Left ventricle myocardium inferior (tissue), 1 donor: ENCODE data around the gene COL12A1. TPM values are rescaled to one million over a fixed set of nuclear protein-coding genes. Genes with fewer than 3 reads are reported as not detected.

ENCODE experiments used
- DNase-seq: peaks from one replicate; pipeline ENCODE4 v3.0.0-alpha.2; 2020
- H3K27ac ChIP-seq: fragments of 200-600 bp; replicated peaks from 2 replicates; pipeline ENCODE4 v1.8.0; 2021
- H3K27me3 ChIP-seq: fragments of 200-600 bp; 2 replicates; pipeline ENCODE4 v1.8.0; 2021; ENCODE audit warnings: low read depth
- H3K36me3 ChIP-seq: fragments of 200-600 bp; 2 replicates; pipeline ENCODE4 v1.8.0; 2021
- H3K4me1 ChIP-seq: fragments of 200-600 bp; 2 replicates; pipeline ENCODE4 v1.8.0; 2021
- H3K4me3 ChIP-seq: fragments of 200-600 bp; 2 replicates; pipeline ENCODE4 v1.8.0; 2021; ENCODE audit warnings: mild to moderate bottlenecking, moderate library complexity
- H3K9me3 ChIP-seq: fragments of 200-600 bp; replicated peaks from 2 replicates; pipeline ENCODE4 v1.8.0; 2021
- CTCF ChIP-seq: fragments of 200-600 bp; IDR thresholded peaks from 2 replicates; pipeline ENCODE4 v1.8.0; 2021; ENCODE audit warnings: antibody characterized with exemption, mild to moderate bottlenecking, borderline replicate concordance
- intact Hi-C: fragments of 100-400 bp; cut with micrococcal nuclease; formaldehyde crosslinking; loops from one replicate; pipeline ENCODE4 v1.11.0; 2022
- total RNA-seq: library from RNA; stranded (reverse); fragmentation: NEBNext Ultra II Directional; extraction: Animal tissue kit (Norgen Biotek cat#: 25700); gene quantifications from one replicate; pipeline ENCODE4 v1.2.1, GENCODE V29; 2021
- donor health status: DM: no; HTN: yes; CAD: no; lungs with severe emphysema.

Gene COL12A1
- total RNA-seq, 1 donor from 2014 or later = 12.2 TPM

- no peaks in the 10 kb centered on the region for H3K36me3 ChIP-seq
- TF ChIP-seq CTCF = no peak
- no peaks in the 10 kb centered on the region for H3K4me1 ChIP-seq
- H3K4me3 ChIP-seq = no peak overlapping the region
- H3K27ac ChIP-seq = no peak overlapping the region
- no peaks in the 10 kb centered on the region for H3K9me3 ChIP-seq
- H3K27me3 ChIP-seq = no peaks in the 10 kb centered on the region
- intact Hi-C loops = no loop called here
- DNase-seq = no peak
Observed at GRCh38 chr6:75156186-75156878, 49.5 kb downstream of the COL12A1 start.

GRCh38 chr6:75155631-75156030 is 50.2 kb downstream of the COL12A1 start:
- no peak for DNase-seq
- H3K27me3 ChIP-seq = no peaks in the 10 kb centered on the region
- intact Hi-C loops = no loop called here
- no peaks in the 10 kb centered on the region for H3K9me3 ChIP-seq
- H3K4me3 ChIP-seq = no peak overlapping the region
- no peaks in the 10 kb centered on the region for H3K36me3 ChIP-seq
- no peak for TF ChIP-seq CTCF
- no peak overlapping the region for H3K27ac ChIP-seq
- H3K4me1 ChIP-seq = no peaks in the 10 kb centered on the region

GRCh38 chr6:75154973-75155372 is 50.9 kb downstream of the COL12A1 start:
- intact Hi-C loops = no loop called here
- Histone ChIP-seq H3K9me3 (no peaks in the 10 kb centered on the region), H3K4me1 (no peaks in the 10 kb centered on the region), H3K36me3 (no peaks in the 10 kb centered on the region), H3K27ac (no peak overlapping the region), H3K4me3 (no peak overlapping the region), H3K27me3 (no peaks in the 10 kb centered on the region)
- no peak for DNase-seq
- no peak for TF ChIP-seq CTCF

- Histone ChIP-seq H3K36me3 (no peaks in the 10 kb centered on the region), H3K9me3 (no peaks in the 10 kb centered on the region), H3K4me1 (peaks cover 7% of the 10 kb centered on the region), H3K27ac (no peak overlapping the region), H3K27me3 (no peaks in the 10 kb centered on the region), H3K4me3 (no peak overlapping the region)
- no peak for DNase-seq
- TF ChIP-seq CTCF = no peak
- intact Hi-C loops = no loop called here
Observed at GRCh38 chr6:75150685-75151412, 55.0 kb downstream of the COL12A1 start.

- intact Hi-C loops = no loop called here
- Histone ChIP-seq H3K4me1 (peaks cover 7% of the 10 kb centered on the region), H3K9me3 (no peaks in the 10 kb centered on the region), H3K36me3 (no peaks in the 10 kb centered on the region), H3K4me3 (no peak overlapping the region), H3K27ac (peak overlapping the region; percentile 35), H3K27me3 (no peaks in the 10 kb centered on the region)
- TF ChIP-seq CTCF = no peak
- DNase-seq = no peak
Observed at GRCh38 chr6:75149696-75150095, 56.2 kb downstream of the COL12A1 start.
